Activated naive CD8-positive, alpha-beta T cell (primary cell): ENCODE results near the gene NEMP1.
A peak's percentile ranks its signal among the peaks of the same experiment; 100 is the strongest.

Experiments
- H3K27ac Mint-ChIP-seq: one replicate; pipeline ENCODE4 v1.8.0; 2021; ENCODE audit warnings: mixed read lengths
- H3K27me3 Mint-ChIP-seq: one replicate; pipeline ENCODE4 v1.8.0; 2021; ENCODE audit warnings: mixed read lengths
- H3K36me3 Mint-ChIP-seq: one replicate; pipeline ENCODE4 v1.8.0; 2021; ENCODE audit warnings: mixed read lengths
- H3K4me1 Mint-ChIP-seq: one replicate; pipeline ENCODE4 v1.8.0; 2021; ENCODE audit warnings: low read depth, mixed read lengths
- H3K4me3 Mint-ChIP-seq: one replicate; pipeline ENCODE4 v1.8.0; 2021; ENCODE audit warnings: mild to moderate bottlenecking, mixed read lengths
- H3K9me3 Mint-ChIP-seq: one replicate; pipeline ENCODE4 v1.8.0; 2021; ENCODE audit warnings: low read depth, mixed read lengths

Gene NEMP1

DNA sequence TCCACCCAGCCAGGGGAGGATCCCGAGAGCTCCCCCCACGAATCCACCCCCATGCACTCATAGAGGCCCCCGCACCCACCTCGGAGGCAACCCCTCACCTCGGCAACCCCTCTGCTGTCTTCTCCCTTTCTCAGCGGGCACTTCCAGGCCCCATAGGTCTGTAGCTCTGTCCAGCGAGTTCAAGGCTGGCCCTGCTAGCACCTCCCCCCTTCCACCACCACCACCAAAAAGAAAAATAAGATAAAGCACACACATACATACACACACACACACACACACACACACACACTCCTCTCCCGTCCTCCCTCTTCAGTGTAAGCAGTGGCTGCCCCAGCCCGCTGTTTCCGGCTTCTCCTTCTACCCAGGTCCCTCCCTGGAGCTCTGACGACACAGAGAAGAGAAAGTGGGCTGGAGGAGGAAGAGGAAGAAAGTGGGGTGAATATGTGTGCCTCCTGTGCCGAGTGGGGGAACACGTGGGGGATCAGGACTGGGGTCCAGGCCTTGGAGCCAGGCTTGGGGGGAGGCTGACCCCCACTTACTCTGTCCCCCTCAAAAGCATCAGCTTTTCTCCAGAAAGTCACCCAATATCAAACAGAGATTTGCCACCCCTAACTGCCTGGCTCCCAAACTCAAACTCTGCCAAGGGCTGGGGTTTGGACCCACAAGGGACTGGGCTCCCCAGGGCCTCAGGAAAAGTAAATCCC is 32.6 kb upstream of the NEMP1 start, which contains the start of gene STAT6:
STAT6 (minus strand) TSS at position 332 of the 704 bp plus-strand sequence. CDS start 3,084 bp downstream, outside the sequence.
- Mint-ChIP-seq H3K27ac (peak within 1 kb of the TSS; percentile 97), H3K36me3 (peaks cover 2% of the 10 kb centered on the region), H3K27me3 (no peaks in the 10 kb centered on the region), H3K4me3 (peak within 1 kb of the TSS; percentile 100), H3K4me1 (peaks cover 52% of the 10 kb centered on the region), H3K9me3 (no peaks in the 10 kb centered on the region)

DNA sequence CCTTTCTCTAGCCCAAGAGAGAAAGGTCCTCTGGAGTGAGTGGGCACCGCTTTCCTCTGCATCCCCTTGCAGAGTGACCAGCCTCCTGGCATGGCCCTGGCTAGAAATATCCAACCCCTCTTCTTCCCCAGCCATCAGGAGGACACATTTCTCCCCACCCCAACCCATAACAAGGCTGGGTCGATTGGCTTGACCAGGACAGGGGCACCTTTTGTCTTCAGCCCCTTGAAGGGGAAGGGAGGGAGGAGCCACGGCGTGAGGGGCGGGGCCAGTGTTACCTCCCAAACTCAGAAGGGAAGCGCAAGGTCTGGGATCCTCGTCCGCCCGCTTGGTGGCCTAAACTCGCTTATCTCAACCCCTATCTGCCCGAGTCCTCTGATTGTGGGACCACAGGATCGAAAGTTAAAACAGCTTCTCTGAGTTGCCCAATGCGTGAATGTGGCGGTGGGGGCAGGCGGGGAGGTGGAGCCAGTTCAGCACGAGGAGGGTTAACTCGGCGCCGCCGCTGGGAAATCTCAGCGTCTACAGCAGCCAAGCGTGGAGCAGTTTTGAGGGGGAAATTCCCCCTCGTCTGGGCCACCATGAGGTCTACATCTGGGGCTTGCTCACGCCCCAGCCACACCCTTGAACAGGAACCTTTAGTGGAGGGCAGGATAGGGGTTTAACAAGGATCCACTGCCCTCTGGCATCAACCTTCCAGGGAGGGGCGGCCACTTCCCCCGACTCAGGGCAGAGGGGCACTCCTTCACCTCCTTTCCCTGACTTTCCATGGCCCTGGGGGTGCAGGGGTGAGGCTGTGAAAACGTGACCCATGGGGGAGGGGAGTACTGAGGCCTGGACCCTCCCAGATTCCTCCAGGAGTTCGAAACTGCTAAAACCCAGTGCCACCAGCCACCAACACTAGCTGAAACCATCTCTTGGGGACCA is 31.8 kb upstream of the NEMP1 start:
- Mint-ChIP-seq H3K36me3 (peaks cover 2% of the 10 kb centered on the region), H3K27me3 (no peaks in the 10 kb centered on the region), H3K4me1 (peaks cover 52% of the 10 kb centered on the region)

DNA sequence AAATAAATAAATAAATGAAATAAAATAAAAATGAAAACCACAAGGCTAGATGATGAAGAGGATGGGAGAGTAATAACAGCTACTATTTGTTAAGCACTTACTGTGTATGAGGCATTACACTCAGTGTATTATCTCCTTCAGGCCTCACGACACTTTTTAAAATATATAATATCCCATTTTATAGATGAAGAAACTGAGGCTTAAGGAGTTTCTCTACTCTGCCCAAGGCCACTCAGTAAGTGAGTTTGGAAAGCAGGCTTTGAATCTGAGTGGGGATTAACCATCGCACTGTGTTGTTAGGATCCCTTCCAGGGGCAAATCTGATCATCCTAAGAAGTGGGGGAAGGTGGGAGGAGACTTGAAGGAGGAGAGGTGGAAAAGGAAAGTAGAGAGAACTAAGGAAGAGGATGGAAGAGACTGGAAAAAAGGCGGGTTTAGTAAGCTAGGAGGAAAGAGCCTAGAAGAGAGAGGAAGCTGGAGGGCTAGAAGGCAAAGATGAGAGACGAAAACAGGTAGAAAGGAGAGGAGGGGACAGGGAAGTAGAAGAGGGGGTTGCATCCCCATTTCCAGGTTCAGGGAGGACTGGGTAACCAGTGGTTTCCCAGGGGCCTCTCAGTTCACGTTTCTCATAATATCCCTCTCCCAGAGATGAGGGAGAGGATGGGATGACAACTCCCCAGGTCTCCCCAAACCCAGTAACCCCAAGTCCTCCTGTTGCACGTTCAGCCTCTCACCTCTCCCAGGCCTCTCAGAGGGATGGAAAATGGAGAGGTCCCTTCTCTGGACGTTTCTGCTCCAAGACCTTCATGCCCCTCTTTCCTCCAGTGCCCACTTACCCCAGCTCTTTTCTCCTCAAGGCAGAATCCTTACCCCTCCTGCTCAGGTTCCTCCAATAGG is 30.9 kb upstream of the NEMP1 start:
- Mint-ChIP-seq H3K4me3 (peak overlapping the region; percentile 100), H3K9me3 (no peaks in the 10 kb centered on the region), H3K4me1 (peaks cover 58% of the 10 kb centered on the region), H3K27ac (peak overlapping the region; percentile 97), H3K36me3 (peaks cover 2% of the 10 kb centered on the region), H3K27me3 (no peaks in the 10 kb centered on the region)

More for the DNA sequence above, 31.8 kb upstream of the NEMP1 start:
- Mint-ChIP-seq H3K27ac (peak overlapping the region; percentile 97), H3K9me3 (no peaks in the 10 kb centered on the region), H3K4me3 (peak overlapping the region; percentile 100)

DNA sequence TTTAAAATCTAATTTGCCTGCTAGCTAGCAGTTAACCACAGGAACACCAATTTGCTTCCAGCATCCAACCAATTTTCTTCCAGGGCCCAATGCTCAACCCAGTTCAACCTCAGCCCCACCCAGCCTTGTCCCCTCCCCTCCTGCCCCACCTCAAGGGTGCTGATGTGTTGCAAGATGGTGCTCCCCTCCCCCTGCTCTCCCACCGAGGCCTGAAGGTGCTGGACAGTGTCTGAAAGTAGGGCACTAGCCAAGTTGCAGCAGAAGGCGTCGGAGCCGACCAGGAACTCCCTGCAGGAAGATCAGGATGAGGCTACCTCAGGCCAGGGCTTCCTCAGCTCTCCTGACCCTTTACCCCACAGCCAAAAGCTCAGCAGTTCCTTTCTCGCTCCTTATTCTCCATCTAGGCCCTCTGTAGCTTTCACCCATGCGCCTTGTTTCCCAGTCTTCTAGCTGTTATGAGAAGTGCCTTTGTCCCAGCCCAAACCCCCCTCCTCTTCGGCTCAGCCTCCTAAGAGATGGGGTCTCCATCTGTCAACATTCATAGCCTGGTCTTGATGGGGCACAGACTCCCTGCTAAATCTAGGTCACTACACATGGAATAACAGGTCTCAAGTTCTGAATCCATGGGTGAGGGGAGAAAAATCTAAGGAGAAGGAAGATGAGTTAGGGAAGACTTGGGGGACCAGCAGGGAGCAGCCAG is 29.0 kb upstream of the NEMP1 start:
- Mint-ChIP-seq H3K9me3 (no peaks in the 10 kb centered on the region), H3K27ac (peak overlapping the region; percentile 52), H3K4me1 (peaks cover 67% of the 10 kb centered on the region), H3K36me3 (peaks cover 2% of the 10 kb centered on the region), H3K27me3 (no peaks in the 10 kb centered on the region), H3K4me3 (peak overlapping the region; percentile 100)

DNA sequence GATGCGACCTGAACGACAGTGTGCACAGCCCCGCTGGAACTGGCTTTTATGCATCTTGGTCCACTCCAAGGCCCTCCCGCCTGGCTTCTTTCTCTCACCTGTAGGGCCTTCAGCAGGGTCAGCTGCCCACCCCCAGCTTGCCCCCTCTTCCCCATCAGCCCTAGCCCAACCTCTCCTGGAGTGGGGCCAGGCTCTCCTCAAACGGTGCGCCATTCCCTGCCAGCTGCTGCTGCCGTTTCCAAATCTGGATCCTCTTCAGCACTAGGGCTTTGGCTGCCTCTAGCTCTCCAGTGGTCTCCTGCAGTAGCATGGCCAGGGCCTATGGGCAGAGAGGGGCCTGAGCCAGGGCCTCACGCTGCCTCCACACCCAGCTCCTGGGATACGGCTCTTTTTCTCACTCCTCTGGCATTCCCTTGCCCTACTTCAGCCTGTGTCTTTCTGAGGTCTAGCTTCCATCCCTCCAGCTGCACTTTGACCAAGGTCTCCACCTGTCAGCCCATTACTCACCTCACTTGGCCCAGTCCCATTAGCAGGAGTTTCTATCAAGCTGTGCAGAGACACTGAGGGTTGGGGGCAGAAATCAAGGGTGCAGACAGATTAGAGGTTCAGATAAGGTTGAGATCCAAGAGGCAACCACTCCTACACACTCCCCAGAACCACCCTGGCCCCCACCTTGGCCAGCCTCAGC is 27.6 kb upstream of the NEMP1 start:
- H3K9me3 Mint-ChIP-seq = no peaks in the 10 kb centered on the region
- peaks cover 2% of the 10 kb centered on the region for H3K36me3 Mint-ChIP-seq
- H3K4me3 Mint-ChIP-seq = peak overlapping the region; percentile 22
- H3K4me1 Mint-ChIP-seq = peaks cover 71% of the 10 kb centered on the region
- H3K27ac Mint-ChIP-seq = peak overlapping the region; percentile 64
- no peaks in the 10 kb centered on the region for H3K27me3 Mint-ChIP-seq

DNA sequence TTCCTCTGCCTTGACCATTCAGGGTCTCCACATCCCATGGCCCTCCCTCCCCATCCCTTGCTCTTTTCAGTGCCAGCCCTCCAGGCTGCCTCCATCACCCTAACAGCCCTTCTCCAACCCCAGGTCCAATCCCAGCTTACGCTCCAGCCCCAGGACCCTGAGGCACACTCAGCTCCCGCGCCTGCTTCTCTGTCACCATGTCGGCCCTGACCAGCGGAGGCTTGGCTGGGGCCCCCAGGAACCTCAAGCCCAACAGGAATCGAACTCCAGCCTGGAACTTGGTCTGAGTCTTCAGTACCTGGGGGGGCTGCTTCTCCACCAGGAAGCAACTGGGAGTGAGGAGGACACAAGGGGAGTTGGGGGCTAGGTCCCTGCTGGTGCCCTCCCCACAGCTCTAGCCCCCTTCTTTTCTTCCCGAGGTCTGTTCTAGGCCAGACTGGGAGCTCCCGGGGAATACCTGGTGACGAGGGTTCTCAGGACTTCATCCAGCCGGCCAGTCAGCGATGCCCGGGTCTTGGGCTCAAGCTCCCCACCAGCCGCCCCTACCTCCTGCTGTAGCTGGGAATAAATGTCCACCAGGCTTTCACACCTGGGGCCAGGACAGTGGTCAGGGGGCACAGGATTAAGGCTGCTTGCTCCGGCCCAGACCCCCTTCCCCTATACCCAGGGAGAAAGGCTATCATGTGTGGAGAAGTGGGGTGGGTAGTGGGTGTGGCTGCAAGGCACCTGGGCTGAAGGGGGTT is 26.6 kb upstream of the NEMP1 start:
- peak overlapping the region; percentile 75 for H3K27ac Mint-ChIP-seq
- peaks cover 2% of the 10 kb centered on the region for H3K36me3 Mint-ChIP-seq
- H3K4me3 Mint-ChIP-seq = no peak overlapping the region

DNA sequence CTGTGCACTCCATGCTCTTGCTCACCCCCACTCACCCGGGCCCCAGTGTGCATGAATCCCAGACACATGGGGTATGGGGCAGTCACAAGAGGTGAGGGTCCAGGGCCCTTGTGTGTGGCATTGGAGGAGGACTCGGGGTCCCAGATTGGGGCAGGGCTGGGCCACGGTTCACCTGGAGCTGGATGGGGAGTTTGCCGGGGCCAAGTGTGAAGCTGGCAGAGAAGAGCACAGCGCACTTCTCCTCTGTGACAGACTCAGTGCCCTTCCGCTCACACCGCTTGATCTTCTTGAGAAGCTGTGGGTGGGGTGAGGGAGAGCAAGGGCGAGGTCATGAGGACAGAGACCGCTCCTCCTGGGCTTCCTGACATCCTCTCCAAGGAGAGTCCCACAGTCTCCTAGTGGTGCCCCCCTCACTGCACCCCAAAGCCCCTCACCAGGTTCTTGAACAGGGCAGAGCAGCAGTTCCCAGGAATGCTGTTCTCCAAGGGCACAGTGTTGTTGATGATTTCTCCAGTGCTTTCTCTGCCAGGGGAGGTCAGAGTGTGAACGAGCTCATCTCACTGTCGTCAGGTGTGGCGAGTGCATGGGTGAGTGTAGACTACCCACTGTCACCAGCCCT is 25.8 kb upstream of the NEMP1 start:
- no peaks in the 10 kb centered on the region for H3K9me3 Mint-ChIP-seq
- H3K36me3 Mint-ChIP-seq = peaks cover 2% of the 10 kb centered on the region
- H3K27ac Mint-ChIP-seq = peak overlapping the region; percentile 75
- H3K4me3 Mint-ChIP-seq = no peak overlapping the region
- peaks cover 75% of the 10 kb centered on the region for H3K4me1 Mint-ChIP-seq
- no peaks in the 10 kb centered on the region for H3K27me3 Mint-ChIP-seq

More for the DNA sequence above, 26.6 kb upstream of the NEMP1 start:
- Mint-ChIP-seq H3K4me1 (peaks cover 77% of the 10 kb centered on the region), H3K27me3 (no peaks in the 10 kb centered on the region), H3K9me3 (no peaks in the 10 kb centered on the region)

DNA sequence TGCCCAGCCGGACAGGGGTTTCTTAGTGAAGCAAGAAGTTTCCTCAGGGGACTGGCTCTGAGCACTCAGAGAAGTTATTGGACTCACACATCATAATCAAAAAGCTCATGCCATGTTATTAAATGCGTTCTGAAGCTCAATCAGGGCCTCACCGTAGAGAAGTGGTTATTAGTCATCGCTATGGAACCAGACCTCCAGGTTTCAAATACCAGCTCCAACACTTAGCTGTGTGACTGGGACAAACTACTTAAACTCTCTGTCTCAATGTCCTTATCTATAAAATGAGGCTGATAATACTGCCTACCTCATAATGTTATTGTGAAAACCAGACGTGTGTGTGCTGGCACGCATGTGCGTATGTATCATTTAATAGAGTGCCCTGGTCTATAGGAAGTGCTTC is 25.3 kb upstream of the NEMP1 start:
- Mint-ChIP-seq H3K4me1 (peaks cover 75% of the 10 kb centered on the region), H3K27ac (peak overlapping the region; percentile 54), H3K9me3 (no peaks in the 10 kb centered on the region), H3K4me3 (peak overlapping the region; percentile 17), H3K36me3 (peaks cover 2% of the 10 kb centered on the region), H3K27me3 (no peaks in the 10 kb centered on the region)

DNA sequence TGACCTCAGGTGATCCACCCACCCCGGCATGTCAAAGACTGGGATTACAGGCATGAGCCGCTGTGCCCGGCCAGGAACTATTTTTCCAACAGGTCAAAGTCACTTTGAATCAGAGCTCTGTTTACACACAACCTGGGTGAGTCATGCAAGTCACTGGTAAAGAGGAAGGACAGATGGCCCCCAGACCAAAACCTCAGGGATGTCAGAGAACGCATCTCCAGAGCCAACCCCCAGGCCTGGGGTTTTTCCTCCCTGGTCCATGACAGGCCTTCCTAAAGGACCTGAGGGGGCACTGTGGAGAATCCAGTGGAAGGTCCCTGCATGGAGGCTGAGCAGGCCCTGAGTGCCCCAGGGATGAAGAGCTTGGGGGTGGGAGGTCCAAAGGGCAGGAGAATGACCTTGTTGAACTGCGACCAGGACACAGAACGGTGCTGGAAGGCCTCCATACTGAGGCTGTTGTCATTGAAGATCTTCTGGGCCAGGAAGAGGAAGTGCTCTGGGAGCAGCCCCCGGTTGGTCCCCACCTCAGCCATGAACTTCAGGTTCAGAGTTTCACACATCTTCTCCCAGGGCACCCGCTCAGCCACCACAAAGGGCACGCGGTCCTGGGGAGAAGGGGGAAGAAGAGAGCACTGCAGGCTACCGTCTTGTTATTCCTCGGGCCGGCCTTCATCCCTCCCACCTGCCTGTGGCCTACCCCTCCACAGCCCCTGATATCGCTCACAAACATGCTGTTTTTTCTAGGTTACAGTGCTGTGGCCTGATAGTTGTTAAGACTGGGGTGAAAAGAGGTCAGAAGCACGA is 23.5 kb upstream of the NEMP1 start:
- Mint-ChIP-seq H3K27ac (peak overlapping the region; percentile 81), H3K27me3 (no peaks in the 10 kb centered on the region), H3K36me3 (peaks cover under 1% of the 10 kb centered on the region), H3K4me1 (peaks cover 62% of the 10 kb centered on the region), H3K9me3 (no peaks in the 10 kb centered on the region), H3K4me3 (no peak overlapping the region)

DNA sequence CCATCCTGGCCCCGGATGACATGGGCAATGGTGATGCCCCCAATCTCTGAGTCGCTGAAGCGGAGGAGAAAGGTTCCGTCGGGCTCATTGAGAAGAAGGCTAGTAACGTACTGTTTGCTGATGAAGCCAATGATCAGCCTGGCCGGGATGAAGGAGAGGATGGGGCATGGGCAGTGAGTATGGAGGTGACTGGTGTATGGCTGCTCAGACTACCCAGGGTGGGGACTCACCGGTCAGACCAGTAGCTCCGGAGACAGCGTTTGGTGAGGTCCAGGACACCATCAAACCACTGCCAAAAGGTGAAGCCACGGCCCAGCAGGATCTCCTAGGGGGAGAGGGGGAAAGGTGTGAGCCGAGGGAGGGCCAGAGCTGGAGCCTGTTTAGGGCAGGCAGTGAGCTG is 21.2 kb upstream of the NEMP1 start:
- Mint-ChIP-seq H3K27me3 (no peaks in the 10 kb centered on the region), H3K36me3 (peaks cover 3% of the 10 kb centered on the region), H3K4me3 (no peak overlapping the region), H3K4me1 (peaks cover 58% of the 10 kb centered on the region), H3K9me3 (no peaks in the 10 kb centered on the region), H3K27ac (peak overlapping the region; percentile 86)

DNA sequence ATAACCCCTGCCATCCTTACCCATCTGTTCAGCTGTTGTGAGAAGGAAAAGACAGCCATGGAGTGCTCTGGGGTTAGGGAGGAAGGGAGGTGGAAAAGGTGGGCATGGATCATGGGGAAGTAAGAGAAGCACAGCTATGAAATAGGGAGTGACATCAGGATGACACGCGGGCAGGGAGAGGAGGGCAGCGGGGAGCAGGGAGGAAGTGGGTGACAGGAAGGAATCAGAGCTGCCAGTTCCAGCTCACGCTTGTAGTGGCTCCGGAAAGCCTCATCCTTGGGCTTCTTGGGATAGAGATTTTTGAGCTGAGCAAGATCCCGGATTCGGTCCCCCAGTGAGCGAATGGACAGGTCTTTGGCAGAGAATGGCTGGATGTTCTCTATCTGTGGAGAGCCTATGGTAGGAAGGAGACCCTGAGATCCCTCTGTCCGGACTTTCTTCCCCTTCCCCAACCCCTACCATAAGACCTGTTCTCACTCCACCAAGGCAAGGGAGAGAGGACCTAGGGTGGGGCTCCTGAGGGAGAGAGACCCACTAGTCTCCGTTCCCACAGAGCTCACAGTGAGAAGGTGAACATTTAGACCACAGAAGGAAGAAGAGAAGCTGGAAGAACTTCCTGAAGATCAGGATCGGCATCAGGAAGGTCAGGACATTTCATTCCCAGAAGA is 20.6 kb upstream of the NEMP1 start:
- Mint-ChIP-seq H3K27me3 (no peaks in the 10 kb centered on the region), H3K36me3 (peaks cover 3% of the 10 kb centered on the region), H3K27ac (peak overlapping the region; percentile 86), H3K4me1 (peaks cover 58% of the 10 kb centered on the region), H3K4me3 (no peak overlapping the region), H3K9me3 (no peaks in the 10 kb centered on the region)

DNA sequence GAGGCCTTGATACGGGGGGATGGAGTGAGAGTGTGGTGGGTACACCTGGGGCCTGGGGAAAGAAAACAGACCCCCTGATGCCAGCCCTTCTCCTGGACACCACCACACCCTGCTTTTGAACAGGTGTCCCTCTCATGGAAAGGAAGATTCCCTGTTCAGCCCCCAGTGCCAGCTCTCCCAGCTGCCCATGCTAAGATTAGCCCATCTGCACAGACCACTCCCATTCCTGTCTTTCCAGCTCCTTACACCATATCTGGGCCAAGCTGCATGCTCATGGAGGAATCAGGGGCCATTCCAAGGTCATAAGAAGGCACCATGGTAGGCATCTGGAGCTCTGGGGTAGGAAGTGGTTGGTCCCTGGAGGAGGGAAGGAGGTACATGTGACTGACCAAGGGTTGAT is 20.0 kb upstream of the NEMP1 start:
- H3K27ac Mint-ChIP-seq = peak overlapping the region; percentile 86
- H3K27me3 Mint-ChIP-seq = no peaks in the 10 kb centered on the region
- H3K9me3 Mint-ChIP-seq = no peaks in the 10 kb centered on the region
- H3K4me3 Mint-ChIP-seq = no peak overlapping the region
- peaks cover 3% of the 10 kb centered on the region for H3K36me3 Mint-ChIP-seq
- H3K4me1 Mint-ChIP-seq = peaks cover 55% of the 10 kb centered on the region
